HepG2 (cell line): ENCODE measurements around the gene TOE1. TPM values are rescaled to one million over a fixed set of nuclear protein-coding genes. Genes with fewer than 3 reads are reported as not detected.

Source experiments
- ATAC-seq: fragments of 200-7000 bp; cut with Tn5 transposase; 3 replicates; pipeline ENCODE4 v1.9.1; 2020; ENCODE audit warnings: mild to moderate bottlenecking, moderate library complexity
- BruUV-seq: library from RNA; stranded (reverse); fragments of 400-500 nt; replicated peaks from 2 replicates; lab custom pipeline; 2021; lab: Mats Ljungman, UMichigan
- CTCF ChIA-PET: fragments of 300-600 bp; formaldehyde crosslinking; extraction: SDS; loops from one replicate; lab custom pipeline; 2021; ENCODE audit warnings: low total read pairs, inconsistent platforms, low intra/inter-chr PET ratio; lab: Yijun Ruan, JAX
- POLR2A ChIA-PET: fragments of 350-600 bp; sonication (Branson Sonifier 250); formaldehyde crosslinking; loops from one replicate; lab custom pipeline; 2020; ENCODE audit warnings: antibody characterized with exemption, inconsistent platforms; lab: Yijun Ruan, JAX
- DNase-seq: peaks from one replicate; pipeline ENCODE4 v3.0.0-alpha.2; 2015; ENCODE audit warnings: low spot score
- FAIRE-seq: peaks from 3 replicates; lab custom pipeline; 2011; peaks lifted over from hg19 to GRCh38; lab: Jason Lieb, UNC
- H2AFZ ChIP-seq: one replicate; pipeline ENCODE4 v1.6.1; 2011; ENCODE audit warnings: low read length, inconsistent platforms
- H3K27ac ChIP-seq: fragments of 300-600 bp; 3 replicates; pipeline ENCODE4 v1.8.0; 2011; ENCODE audit warnings: mixed run types, mild to moderate bottlenecking, mixed read lengths, low read length, inconsistent platforms; ENCODE audit not compliant: insufficient read depth; ENCODE audit errors: extremely low read length
- H3K27me3 ChIP-seq, 2 experiments: fragments of 200-600 bp in 1 of 2; 2 replicates in 1 of 2; 3 replicates in 1 of 2; pipeline versions ENCODE4 v1.6.0 to v1.8.0; 2011; ENCODE audit warnings: low read length in 2 of 2, mild to moderate bottlenecking in 2 of 2, moderate library complexity in 2 of 2, inconsistent platforms in 1 of 2; ENCODE audit not compliant: insufficient read depth in 2 of 2, control insufficient read depth in 1 of 2
- H3K36me3 ChIP-seq, 2 experiments: fragments of 200-600 bp in 1 of 2; replicated peaks in 1 of 2; 2 replicates in 1 of 2; 3 replicates in 1 of 2; pipeline versions ENCODE4 v1.5.1 to v1.8.0; 2011; ENCODE audit warnings: low read length in 2 of 2, inconsistent platforms in 1 of 2; ENCODE audit not compliant: insufficient read depth in 2 of 2, control insufficient read depth in 1 of 2
- H3K4me1 ChIP-seq: 2 replicates; pipeline ENCODE4 v1.5.1; 2012; ENCODE audit warnings: low read length, inconsistent platforms; ENCODE audit not compliant: insufficient read depth
- H3K4me2 ChIP-seq: 2 replicates; pipeline ENCODE4 v1.6.0; 2011; ENCODE audit warnings: low read depth, low read length, inconsistent platforms
- H3K4me3 ChIP-seq, 3 experiments: fragments of 200-600 bp in 1 of 3; sonication (generic), shearing (Covaris generic) in 1 of 3; replicated peaks in 1 of 3; 2 replicates each; pipeline ENCODE4 v1.5.1; 2011 to 2016; ENCODE audit warnings: low read length in 3 of 3, inconsistent platforms in 2 of 3, low read depth in 2 of 3, mild to moderate bottlenecking in 2 of 3, control low read depth in 1 of 3, mixed read lengths in 1 of 3; ENCODE audit not compliant: insufficient read depth in 1 of 3
- H3K79me2 ChIP-seq: one replicate; pipeline ENCODE4 v1.6.1; 2011; ENCODE audit warnings: low read length, inconsistent platforms; ENCODE audit not compliant: insufficient read depth
- H3K9ac ChIP-seq: 2 replicates; pipeline ENCODE4 v1.6.0; 2011; ENCODE audit warnings: mild to moderate bottlenecking, low read depth, low read length, inconsistent platforms; ENCODE audit not compliant: insufficient read depth
- H3K9me3 ChIP-seq: 2 replicates; pipeline ENCODE4 v1.5.1; 2012; ENCODE audit warnings: mild to moderate bottlenecking, low read length
- H4K20me1 ChIP-seq: 2 replicates; pipeline ENCODE4 v1.6.0; 2011; ENCODE audit warnings: inconsistent platforms, mild to moderate bottlenecking, low read length, moderate library complexity; ENCODE audit not compliant: insufficient read depth
- BRF2 ChIP-seq: sonication (generic); formaldehyde crosslinking; IDR thresholded peaks from 2 replicates; pipeline ENCODE4 v1.8.1; 2022; ENCODE audit warnings: mild to moderate bottlenecking, missing genetic modification reagents
- MAFF ChIP-seq: IDR thresholded peaks from 2 replicates; pipeline ENCODE4 v1.6.1; 2011; ENCODE audit warnings: low read depth, low read length, improper control_type of control experiment
- MAFK ChIP-seq, 2 experiments: IDR thresholded peaks in 1 of 2; conservative IDR thresholded peaks in 1 of 2; 2 replicates each; pipeline ENCODE4 v1.6.1; 2011; ENCODE audit warnings: improper control_type of control experiment in 2 of 2, low read length in 2 of 2
- WGBS: methylation state at CpG from one replicate; pipeline ENCODE4 v1.1.6; 2017; ENCODE audit warnings: low lambda C conversion rate; 5-methylcytosine and 5-hydroxymethylcytosine counted together
- in situ Hi-C: cut with HindIII; loops from 2 replicates; pipeline ENCODE4 v1.10.0; 2017; ENCODE audit warnings: low pct_unique_long_range_greater_than_20kb; ENCODE audit not compliant: extremely low pct_ligation_motif_present
- intact Hi-C: fragments of 100-400 bp; cut with micrococcal nuclease; formaldehyde crosslinking; loops from one replicate; pipeline ENCODE4 v1.10.0; 2022; ENCODE audit not compliant: unreplicated experiment
- polyA plus RNA-seq, 8 experiments: library from polyadenylated mRNA; depleted of rRNA in 3 of 8; stranded (reverse) in 7 of 8; unstranded in 1 of 8; fragments of >200 nt; fragmentation: Illumina TruSeq in 4 of 8; extraction: Trizol in 4 of 8; gene quantifications; 2 replicates each; pipeline versions ENCODE4 v1.2.1 to v1.2.3, GENCODE V29; 2011 to 2016; ENCODE audit warnings: low read depth in 4 of 8, missing spikeins in 1 of 8, mixed read lengths in 1 of 8; ENCODE audit not compliant: insufficient read depth in 1 of 8
- total RNA-seq, 5 experiments: library from RNA; depleted of rRNA; stranded (reverse); fragments of >200 nt; fragmentation: Illumina TruSeq; extraction: Trizol; gene quantifications; 2 replicates each; pipeline ENCODE4 v1.2.3, GENCODE V29; 2016; ENCODE audit warnings: low read depth in 1 of 5
- TF ChIP-seq, protein P1 (sequence below): sonication (generic); formaldehyde crosslinking; IDR thresholded peaks from 2 replicates; pipeline ENCODE4 v1.5.0; 2020; ENCODE audit warnings: missing genetic modification reagents

TOE1 gene
- total and polyA plus RNA-seq, 2 of the 13 experiments (the other 11 are each of a cell fraction or from before 2014, with no cell fraction given) = 14.1 to 19.0 TPM

DNA sequence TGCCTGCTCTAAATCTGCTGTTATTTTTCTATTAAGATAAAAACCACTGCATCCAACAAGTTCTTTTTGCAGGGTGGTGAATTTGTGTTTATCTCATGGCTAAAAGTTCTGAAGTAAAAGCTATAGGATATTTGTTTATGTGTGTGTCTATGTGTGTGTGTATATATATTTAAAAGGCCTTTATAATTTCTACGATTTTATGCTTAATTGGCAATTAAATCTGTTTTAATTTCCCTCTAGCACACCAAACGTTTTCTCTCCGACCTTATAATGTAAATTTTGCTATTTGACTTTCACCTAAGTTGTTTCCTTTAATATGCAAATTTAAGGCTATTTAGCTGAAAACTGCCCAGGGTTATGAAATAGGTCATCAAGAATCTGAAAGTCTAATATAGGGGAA is 33.1 kb upstream of the TOE1 start:
- H3K4me1 ChIP-seq = peaks cover 26% of the 10 kb centered on the region
- H3K79me2 ChIP-seq = no peaks in the 10 kb centered on the region
- H3K9me3 ChIP-seq = no peaks in the 10 kb centered on the region
- no peak overlapping the region for H2AFZ ChIP-seq
- no peaks in the 10 kb centered on the region for H4K20me1 ChIP-seq
- ChIA-PET POLR2A (interaction anchor here (6.3 kb wide), 1 partner anchor 31 kb away, joined by 159 read pairs; the partner anchor contains the start of genes MUTYH and TOE1), CTCF (no interaction called here)
- no peak overlapping the region for H3K4me2 ChIP-seq
- no peak for FAIRE-seq
- in situ Hi-C loops = loop anchor here (10.0 kb wide), 1 partner anchor 472 kb away; no protein-coding TSS in a partner anchor
- no peak overlapping the region for H3K4me3 ChIP-seq
- ATAC-seq = no peak
- no TSS peak for BruUV-seq
- H3K27me3 ChIP-seq = no peaks in the 10 kb centered on the region
- intact Hi-C loops = loop anchor here (10.0 kb wide), 1 partner anchor 482 kb away; no protein-coding TSS in a partner anchor
- TF ChIP-seq BRF2 (CRISPR knock-in tag) (no peak), MAFF (0 out of 2 replicates have a peak, but pooled peaks have one; percentile 20), MAFK (conservative IDR thresholded peaks at IDR 0.05 in 1 of 2, IDR thresholded peaks at IDR 0.05 in 1 of 2; ENCODE audit: low read length in 2 of 2) (peak; percentile 24 to 28; a peak in 2 of 4 replicates)
- TF ChIP-seq, all 625 proteins: peak for 2
- Histone ChIP-seq H3K27ac (no peak overlapping the region), H3K9ac (no peak overlapping the region), H3K36me3 (no peaks in the 10 kb centered on the region)
- 53% methylated on average over 3 of the region's 3 CpGs for WGBS
- DNase-seq = no peak

GRCh38 chr1:45314266-45314665 is 25.7 kb upstream of the TOE1 start:
- no peaks in the 10 kb centered on the region for H4K20me1 ChIP-seq
- intact Hi-C loops = no loop called here
- no peaks in the 10 kb centered on the region for H3K36me3 ChIP-seq
- H2AFZ ChIP-seq = no peak overlapping the region
- no peak for ATAC-seq
- H3K9me3 ChIP-seq = no peaks in the 10 kb centered on the region
- H3K4me1 ChIP-seq = peaks cover 6% of the 10 kb centered on the region
- ChIA-PET POLR2A (interaction anchor here (0.8 to 2.8 kb wide), 3 partner anchors 9 to 25 kb away, joined by 3 to 9 read pairs (median 4); partner anchors contain the start of genes MUTYH and TOE1), CTCF (no interaction called here)
- H3K4me3 ChIP-seq = no peak overlapping the region
- no TSS peak for BruUV-seq
- in situ Hi-C loops = no loop called here
- no peak for FAIRE-seq
- no peak overlapping the region for H3K9ac ChIP-seq
- no peak overlapping the region for H3K4me2 ChIP-seq
- H3K27me3 ChIP-seq = peaks cover 0 to 2% of the 10 kb centered on the region in 2 experiments; a peak in 1 of 5 replicates
- 44% methylated on average over 3 of the region's 3 CpGs for WGBS
- H3K27ac ChIP-seq = no peak overlapping the region
- TF ChIP-seq MAFF = peak; percentile 55; the same call in 1 of the 2 replicates
- TF ChIP-seq MAFK (conservative IDR thresholded peaks at IDR 0.05 in 1 of 2, IDR thresholded peaks at IDR 0.05 in 1 of 2; ENCODE audit: low read length in 2 of 2) = peak; percentile 45 to 71; a peak in 3 of 4 replicates
- TF ChIP-seq, protein P1, sequence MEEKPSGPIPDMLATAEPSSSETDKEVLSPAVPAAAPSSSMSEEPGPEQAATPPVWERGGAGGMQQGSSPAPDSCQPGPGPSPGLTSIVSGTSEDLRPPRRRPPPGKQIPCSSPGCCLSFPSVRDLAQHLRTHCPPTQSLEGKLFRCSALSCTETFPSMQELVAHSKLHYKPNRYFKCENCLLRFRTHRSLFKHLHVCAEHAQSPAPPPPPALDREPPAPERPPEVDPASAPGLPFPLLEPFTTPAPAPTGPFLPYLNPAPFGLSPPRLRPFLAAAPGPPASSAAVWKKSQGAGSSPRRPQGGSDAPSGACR (CRISPR knock-in tag) = no peak
- no peak for DNase-seq
- no peaks in the 10 kb centered on the region for H3K79me2 ChIP-seq
